H9 (cell line): ENCODE measurements around the gene GTF3A. TPM values are rescaled to one million over a fixed set of nuclear protein-coding genes. Genes with fewer than 3 reads are reported as not detected.

Source experiments
- DNase-seq: peaks from one replicate; pipeline ENCODE4 v3.0.0-alpha.2; 2017
- H2AFZ ChIP-seq: one replicate; pipeline ENCODE4 v1.6.1; 2013; ENCODE audit warnings: mild to moderate bottlenecking, low read length, control low read depth, moderate library complexity
- H2AK5ac ChIP-seq: 2 replicates; pipeline ENCODE4 v1.6.1; 2013; ENCODE audit warnings: low read length, control low read depth, mixed read lengths; ENCODE audit not compliant: insufficient read length
- H2BK120ac ChIP-seq: one replicate; pipeline ENCODE4 v1.6.1; 2013; ENCODE audit warnings: low read depth, mild to moderate bottlenecking, low read length, control low read depth, inconsistent platforms; ENCODE audit not compliant: poor library complexity, severe bottlenecking
- H2BK12ac ChIP-seq: 2 replicates; pipeline ENCODE4 v1.6.1; 2013; ENCODE audit warnings: low read length, control low read depth, mixed read lengths, low read depth; ENCODE audit not compliant: insufficient read length
- H2BK15ac ChIP-seq: 2 replicates; pipeline ENCODE4 v1.6.1; 2013; ENCODE audit warnings: low read depth, low read length, control low read depth
- H2BK20ac ChIP-seq: one replicate; pipeline ENCODE4 v1.6.1; 2013; ENCODE audit warnings: low read depth, mild to moderate bottlenecking, low read length, control low read depth, inconsistent platforms; ENCODE audit not compliant: poor library complexity, severe bottlenecking
- H2BK5ac ChIP-seq: 2 replicates; pipeline ENCODE4 v1.6.1; 2013; ENCODE audit warnings: low read length, control low read depth, mixed read lengths; ENCODE audit not compliant: insufficient read length
- H3K14ac ChIP-seq: 2 replicates; pipeline ENCODE4 v1.6.1; 2013; ENCODE audit warnings: low read length, control low read depth; ENCODE audit not compliant: insufficient read depth
- H3K18ac ChIP-seq: 2 replicates; pipeline ENCODE4 v1.6.1; 2013; ENCODE audit warnings: low read depth, mild to moderate bottlenecking, mixed read lengths, low read length, control low read depth; ENCODE audit not compliant: insufficient read length
- H3K23ac ChIP-seq: 2 replicates; pipeline ENCODE4 v1.6.1; 2013; ENCODE audit warnings: low read length, control low read depth, mixed read lengths, low read depth; ENCODE audit not compliant: insufficient read length
- H3K23me2 ChIP-seq: 2 replicates; pipeline ENCODE4 v1.6.1; 2013; ENCODE audit warnings: low read depth, mild to moderate bottlenecking, mixed read lengths, low read length, control low read depth; ENCODE audit not compliant: insufficient read length, poor library complexity, severe bottlenecking
- H3K27ac ChIP-seq: 2 replicates; pipeline ENCODE4 v1.5.1; 2013; ENCODE audit warnings: low read length, control low read depth, mixed read lengths, low read depth; ENCODE audit not compliant: insufficient read length
- H3K27me3 ChIP-seq: 2 replicates; pipeline ENCODE4 v1.6.1; 2013; ENCODE audit warnings: low read length, control low read depth, inconsistent platforms; ENCODE audit not compliant: insufficient read depth
- H3K4ac ChIP-seq: 2 replicates; pipeline ENCODE4 v1.6.1; 2013; ENCODE audit warnings: low read depth, mild to moderate bottlenecking, control low read depth, inconsistent platforms, low read length, moderate library complexity
- H3K4me1 ChIP-seq: 2 replicates; pipeline ENCODE4 v1.6.1; 2013; ENCODE audit warnings: low read length, control low read depth, inconsistent platforms; ENCODE audit not compliant: insufficient read depth
- H3K4me2 ChIP-seq: 2 replicates; pipeline ENCODE4 v1.6.1; 2013; ENCODE audit warnings: low read length, control low read depth, mixed read lengths; ENCODE audit not compliant: insufficient read length, insufficient read depth
- H3K56ac ChIP-seq: 2 replicates; pipeline ENCODE4 v1.6.1; 2013; ENCODE audit warnings: low read depth, mild to moderate bottlenecking, mixed read lengths, low read length, control low read depth; ENCODE audit not compliant: insufficient read length
- H3K79me1 ChIP-seq: 2 replicates; pipeline ENCODE4 v1.6.1; 2013; ENCODE audit warnings: low read depth, mild to moderate bottlenecking, moderate library complexity, low read length, control low read depth, inconsistent platforms; ENCODE audit not compliant: insufficient read depth, poor library complexity, severe bottlenecking
- H3K79me2 ChIP-seq: 2 replicates; pipeline ENCODE4 v1.6.1; 2013; ENCODE audit warnings: low read length, control low read depth, inconsistent platforms; ENCODE audit not compliant: insufficient read depth
- H3K9ac ChIP-seq: 2 replicates; pipeline ENCODE4 v1.6.1; 2013; ENCODE audit warnings: low read length, control low read depth, mixed read lengths; ENCODE audit not compliant: insufficient read length; ENCODE audit errors: extremely low read depth
- H3K9me3 ChIP-seq: one replicate; pipeline ENCODE4 v1.6.1; 2013; ENCODE audit warnings: low read depth, low read length, inconsistent platforms; ENCODE audit not compliant: control insufficient read depth
- H3T11ph ChIP-seq: one replicate; pipeline ENCODE4 v1.6.1; 2013; ENCODE audit warnings: mild to moderate bottlenecking, low read length, control low read depth, inconsistent platforms
- H4K20me1 ChIP-seq: one replicate; pipeline ENCODE4 v1.6.1; 2013; ENCODE audit not compliant: control insufficient read depth, insufficient read length, insufficient read depth
- H4K5ac ChIP-seq: 2 replicates; pipeline ENCODE4 v1.6.1; 2013; ENCODE audit warnings: low read depth, mild to moderate bottlenecking, mixed read lengths, low read length, control low read depth; ENCODE audit not compliant: insufficient read length
- H4K8ac ChIP-seq: replicated peaks from 2 replicates; pipeline ENCODE4 v1.6.1; 2013; ENCODE audit warnings: low read length, control low read depth, mixed read lengths, low read depth; ENCODE audit not compliant: insufficient read length
- H4K91ac ChIP-seq: 2 replicates; pipeline ENCODE4 v1.6.1; 2013; ENCODE audit warnings: low read depth, mild to moderate bottlenecking, moderate library complexity, mixed read lengths, low read length, control low read depth; ENCODE audit not compliant: insufficient read length
- H3K27ac Mint-ChIP-seq, 3 experiments: 2 replicates in 2 of 3; 3 replicates in 1 of 3; pipeline ENCODE4 v1.8.0; 2020 to 2021; ENCODE audit warnings: mixed read lengths in 3 of 3, mild to moderate bottlenecking in 1 of 3, moderate library complexity in 1 of 3
- H3K27me3 Mint-ChIP-seq: 2 replicates; pipeline ENCODE4 v1.8.0; 2021; ENCODE audit warnings: low read depth, mild to moderate bottlenecking, moderate library complexity, mixed read lengths
- H3K36me3 Mint-ChIP-seq, 3 experiments: 2 replicates in 2 of 3; 3 replicates in 1 of 3; pipeline ENCODE4 v1.8.0; 2020 to 2021; ENCODE audit warnings: low read depth in 3 of 3, mixed read lengths in 3 of 3; ENCODE audit not compliant: insufficient read depth in 1 of 3
- H3K4me1 Mint-ChIP-seq, 2 experiments: 2 replicates each; pipeline ENCODE4 v1.8.0; 2020; ENCODE audit warnings: mixed read lengths in 2 of 2
- H3K4me3 Mint-ChIP-seq, 2 experiments: 2 replicates in 1 of 2; 3 replicates in 1 of 2; pipeline ENCODE4 v1.8.0; 2020 to 2021; ENCODE audit warnings: mild to moderate bottlenecking in 2 of 2, mixed read lengths in 2 of 2, moderate library complexity in 1 of 2
- H3K9me3 Mint-ChIP-seq, 2 experiments: 2 replicates in 1 of 2; 3 replicates in 1 of 2; pipeline ENCODE4 v1.8.0; 2020; ENCODE audit warnings: mild to moderate bottlenecking in 2 of 2, mixed read lengths in 2 of 2, moderate library complexity in 1 of 2
- CTCF ChIP-seq: fragments of 200-600 bp; sonication (generic); conservative IDR thresholded peaks from 3 replicates; pipeline ENCODE4 v1.8.0; 2021; ENCODE audit warnings: antibody characterized with exemption, mild to moderate bottlenecking
- WGBS: extraction: QIAGEN DNeasy Blood & Tissue Kit; methylation state at CpG from one replicate; pipeline ENCODE4 v1.1.7; 2013; ENCODE audit warnings: missing lambda C conversion rate, low lambda C conversion rate, mixed read lengths; ENCODE audit not compliant: insufficient read length; ENCODE audit errors: extremely low coverage; 5-methylcytosine and 5-hydroxymethylcytosine counted together
- total RNA-seq: library from RNA; stranded (reverse); gene quantifications from 2 replicates; pipeline ENCODE4 v1.2.1, GENCODE V29; 2021

The GTF3A gene
- total RNA-seq, 1 experiment from 2014 or later: 70.0 TPM

- TF ChIP-seq CTCF: no peak
- no peaks in the 10 kb centered on the region for H4K20me1 ChIP-seq
- H3K4me1 Mint-ChIP-seq: peaks cover 14% of the 10 kb centered on the region in 2 experiments
These were observed 23.2 kb upstream of the GTF3A start for GRCh38 chr13:27401210-27401609.

More at GRCh38 chr13:27401210-27401609, 23.2 kb upstream of the GTF3A start:
- DNase-seq: no peak
- Histone ChIP-seq H3K14ac (no peak overlapping the region), H2AK5ac (no peak overlapping the region), H3K27me3 (no peaks in the 10 kb centered on the region), H3K9ac (no peak overlapping the region), H3K4me2 (no peak overlapping the region), H2BK15ac (no peak overlapping the region), H4K91ac (no peak overlapping the region), H3K18ac (no peak overlapping the region), H4K8ac (no peak overlapping the region), H3K23me2 (no peaks in the 10 kb centered on the region), H2AFZ (no peak overlapping the region), H2BK20ac (no peak overlapping the region), H2BK120ac (no peak overlapping the region), H4K5ac (no peak overlapping the region), H3K23ac (no peak overlapping the region), H3K27ac (no peak overlapping the region), H3K4me1 (peaks cover 9% of the 10 kb centered on the region; the same call in 1 of the 2 replicates), H2BK12ac (no peak overlapping the region), H3K56ac (no peak overlapping the region), H3K79me2 (no peaks in the 10 kb centered on the region), H3T11ph (no peak overlapping the region), H2BK5ac (no peak overlapping the region), H3K4ac (no peak overlapping the region), H3K9me3 (no peaks in the 10 kb centered on the region), H3K79me1 (no peaks in the 10 kb centered on the region)
- peaks cover 1% of the 10 kb centered on the region; the same call in 1 of the 2 replicates for H3K27me3 Mint-ChIP-seq
- no peaks in the 10 kb centered on the region for H3K9me3 Mint-ChIP-seq
- H3K36me3 Mint-ChIP-seq: no peaks in the 10 kb centered on the region
- no peak overlapping the region for H3K27ac Mint-ChIP-seq
- no CpG with 5 or more reads among the region's 3 CpGs for WGBS
- H3K4me3 Mint-ChIP-seq: no peak overlapping the region
